ENCODE data around the gene UBE2I.

- TF ChIP-seq CTCF (tag by site-specific recombination; IDR thresholded peaks at IDR 0.05) (no peak), ZNF266 (tag by site-specific recombination; IDR thresholded peaks at IDR 0.05; ENCODE audit: low read depth) (no peak), ZBTB11 (tag by site-specific recombination; conservative IDR thresholded peaks at IDR 0.05; ENCODE audit: low read depth) (no peak), SALL2 (tag by site-specific recombination; IDR thresholded peaks at IDR 0.05; ENCODE audit: borderline replicate concordance) (no peak), ZNF544 (tag by site-specific recombination; IDR thresholded peaks at IDR 0.05) (no peak), PRDM1 (tag by site-specific recombination; IDR thresholded peaks at IDR 0.05) (no peak), ZNF404 (tag by site-specific recombination; IDR thresholded peaks at IDR 0.05) (no peak), MYNN (tag by site-specific recombination; IDR thresholded peaks at IDR 0.05; ENCODE audit: borderline replicate concordance) (no peak), YY1 (tag by site-specific recombination; IDR thresholded peaks at IDR 0.05) (no peak), ZNF521 (tag by site-specific recombination; IDR thresholded peaks at IDR 0.05) (no peak), INSM2 (tag by site-specific recombination; IDR thresholded peaks at IDR 0.05) (no peak)
Observed at GRCh38 chr16:1301562-1301961, 7.9 kb upstream of the UBE2I start.

Data from HEK293 (cell line).